ENCODE measurements around the gene TBKBP1. TPM values are rescaled to one million over a fixed set of nuclear protein-coding genes. Genes with fewer than 3 reads are reported as not detected.

The TBKBP1 gene
- total and polyA plus RNA-seq, 4 experiments from 2014 or later = 0.49 to 7.4 (median 3.7) TPM

DNA sequence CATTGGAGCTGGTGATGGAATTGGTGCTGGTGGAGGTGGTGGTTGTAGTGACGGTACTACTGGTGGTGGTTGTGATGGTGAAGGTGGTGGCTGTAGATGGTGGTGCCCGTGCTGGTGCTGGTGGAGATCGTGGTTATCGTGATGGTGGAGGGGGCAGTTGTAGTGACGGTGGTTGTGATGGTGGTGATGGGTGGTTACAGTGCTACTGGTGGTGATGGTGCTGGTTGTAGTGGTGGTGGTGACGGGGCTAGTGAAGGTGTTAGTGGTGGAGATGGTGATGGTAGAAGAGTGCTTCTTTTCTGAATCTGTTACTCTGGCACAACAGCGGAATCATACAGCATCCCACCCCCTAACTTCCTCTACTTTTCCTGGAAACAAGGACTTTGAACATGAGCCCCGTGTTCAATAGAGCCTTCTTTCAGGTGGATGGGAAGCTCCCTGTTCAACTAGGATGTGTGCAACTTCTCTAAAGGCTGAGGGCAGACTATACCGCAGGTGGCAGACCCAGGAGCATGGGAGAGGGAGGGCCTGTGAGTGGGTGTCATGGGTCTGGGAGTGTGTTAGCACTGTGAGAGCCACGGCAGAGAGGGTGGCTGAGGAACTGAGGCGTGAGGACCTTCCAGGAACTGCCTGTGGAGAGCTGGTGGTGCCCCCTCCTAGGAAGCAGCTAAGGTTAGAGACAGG, 47.3 kb downstream of the TBKBP1 start:
- peaks cover 46% of the 10 kb centered on the region for H3K4me1 ChIP-seq (ENCODE audit: insufficient read depth, low read length)
- Mint-ChIP-seq H3K27ac (peak overlapping the region; percentile 54 to 89 (median 77)), H3K27me3 (no peaks in the 10 kb centered on the region), H3K36me3 (peaks cover 0 to 26% of the 10 kb centered on the region in 2 donors), H3K4me1 (peaks cover 27 to 52% (median 38%) of the 10 kb centered on the region in 4 donors), H3K9me3 (no peaks in the 10 kb centered on the region), H3K4me3 (peak overlapping the region; percentile 41 to 80 (median 62))
- CTCF ChIA-PET (ENCODE audit: partially characterized antibody) = interaction anchor here (0.9 to 8.4 kb wide), 12 partner anchors 9 to 92 kb away, joined by 3 to 92 read pairs (median 7); partner anchors contain the start of genes TBKBP1 and TBX21
- H3K36me3 ChIP-seq (ENCODE audit: insufficient read depth, low read length) = peaks cover 7% of the 10 kb centered on the region
- peak overlapping the region; percentile 31 for H3K27ac ChIP-seq (ENCODE audit: low read depth, low read length)
- no peaks in the 10 kb centered on the region for H3K27me3 ChIP-seq (ENCODE audit: insufficient read depth, low read length)
- POLR2A ChIA-PET (ENCODE audit: partially characterized antibody) = interaction anchor here (0.6 to 2.4 kb wide), 8 partner anchors 8 to 77 kb away, joined by 3 to 22 read pairs (median 6); partner anchors contain the start of gene TBX21
- H3K9me3 ChIP-seq (ENCODE audit: control insufficient read depth in 1 of 2, low read length in 2 of 2) = no peaks in the 10 kb centered on the region
- intact Hi-C loops (cut with micrococcal nuclease) = no loop called here
- peak overlapping the region in 1 of 2 donors; percentile 2 for H3K4me3 ChIP-seq (ENCODE audit: low read length in 2 of 2)
- peak in 1 of 5 donors; percentile 22 for DNase-seq

DNA sequence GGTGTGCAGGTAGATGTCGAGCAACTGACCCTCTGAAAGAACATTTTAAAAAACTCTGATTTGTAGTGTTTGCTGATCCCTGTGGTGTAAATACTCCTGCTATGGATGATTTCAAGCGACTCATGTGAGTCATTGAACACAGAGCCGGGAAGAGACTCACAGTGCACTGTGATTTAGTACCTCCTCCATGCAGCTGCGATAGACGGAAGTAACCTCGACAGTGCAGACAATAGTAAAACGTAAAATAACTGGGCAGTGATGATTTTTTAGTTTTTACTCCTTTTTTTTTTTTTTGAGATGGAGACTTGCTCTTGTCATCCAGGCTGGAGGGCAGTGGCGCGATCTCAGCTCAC, 47.8 kb downstream of the TBKBP1 start:
- peaks cover 0 to 27% of the 10 kb centered on the region in 2 donors for H3K36me3 Mint-ChIP-seq
- POLR2A ChIA-PET (ENCODE audit: partially characterized antibody) = interaction anchor here (0.6 to 2.4 kb wide), 7 partner anchors 9 to 78 kb away, joined by 3 to 22 read pairs (median 6); partner anchors contain the start of gene TBX21

DNA sequence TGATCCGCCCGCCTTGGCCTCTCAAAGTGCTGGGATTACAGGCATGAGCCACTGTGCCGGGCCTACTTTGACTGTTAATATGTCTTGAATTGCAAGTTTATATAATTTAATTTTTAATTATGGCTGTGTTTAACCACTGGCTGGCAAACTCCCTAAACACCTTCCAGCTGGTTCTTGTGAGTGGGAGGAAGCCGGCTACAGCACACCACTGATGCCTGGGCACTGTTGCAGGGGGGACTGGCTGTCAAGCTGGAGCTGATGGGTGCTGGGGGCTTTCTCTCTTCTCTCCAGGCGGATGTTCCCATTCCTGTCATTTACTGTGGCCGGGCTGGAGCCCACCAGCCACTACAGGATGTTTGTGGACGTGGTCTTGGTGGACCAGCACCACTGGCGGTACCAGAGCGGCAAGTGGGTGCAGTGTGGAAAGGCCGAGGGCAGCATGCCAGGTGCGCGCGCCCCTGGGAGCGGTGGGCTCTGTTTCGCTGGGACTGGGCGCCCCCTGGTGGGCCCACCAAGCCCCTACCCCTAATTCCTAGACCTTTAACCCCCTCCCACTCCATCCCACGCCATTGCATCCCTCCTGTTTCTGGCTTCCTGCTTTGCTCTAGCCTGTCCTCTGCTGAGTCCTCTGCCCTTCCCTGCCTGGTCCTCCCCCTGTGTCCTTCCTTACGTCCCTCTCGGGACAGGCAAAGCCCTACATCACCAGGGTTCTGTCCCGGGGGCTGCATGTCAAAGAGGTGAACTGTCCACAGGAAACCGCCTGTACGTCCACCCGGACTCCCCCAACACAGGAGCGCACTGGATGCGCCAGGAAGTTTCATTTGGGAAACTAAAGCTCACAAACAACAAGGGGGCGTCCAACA, 48.6 kb downstream of the TBKBP1 start:
- intact Hi-C loops (cut with micrococcal nuclease) = loop anchor here (1.0 kb wide), 2 partner anchors 43 to 78 kb away; no protein-coding TSS in a partner anchor
- Histone ChIP-seq H3K36me3 (ENCODE audit: insufficient read depth, low read length) (peaks cover 9% of the 10 kb centered on the region), H3K4me3 (ENCODE audit: low read length in 2 of 2) (no peak overlapping the region), H3K4me1 (ENCODE audit: insufficient read depth, low read length) (peaks cover 35% of the 10 kb centered on the region), H3K9me3 (ENCODE audit: control insufficient read depth in 1 of 2, low read length in 2 of 2) (no peaks in the 10 kb centered on the region), H3K27me3 (ENCODE audit: insufficient read depth, low read length) (no peaks in the 10 kb centered on the region), H3K27ac (ENCODE audit: low read depth, low read length) (no peak overlapping the region)
- Mint-ChIP-seq H3K9me3 (no peaks in the 10 kb centered on the region), H3K36me3 (peaks cover 0 to 27% of the 10 kb centered on the region in 2 donors), H3K4me3 (peak overlapping the region in 5 of 8 donors; percentile 12 to 80 (median 61)), H3K27me3 (no peaks in the 10 kb centered on the region), H3K4me1 (peaks cover 18 to 40% (median 28%) of the 10 kb centered on the region in 4 donors), H3K27ac (peak overlapping the region in 4 of 7 donors; percentile 17 to 81 (median 60))
- ChIA-PET POLR2A (ENCODE audit: partially characterized antibody) (interaction anchor here (0.7 to 2.4 kb wide), 7 partner anchors 10 to 79 kb away, joined by 3 to 22 read pairs (median 6); partner anchors contain the start of gene TBX21), CTCF (ENCODE audit: partially characterized antibody) (interaction anchor here (0.9 to 8.4 kb wide), 12 partner anchors 9 to 94 kb away, joined by 3 to 92 read pairs (median 6); partner anchors contain the start of genes TBKBP1 and TBX21)
- peak in 4 of 5 donors; percentile 39 to 48 (median 42) for DNase-seq

More for the DNA sequence above, 47.8 kb downstream of the TBKBP1 start:
- H3K36me3 ChIP-seq (ENCODE audit: insufficient read depth, low read length) = peaks cover 9% of the 10 kb centered on the region
- CTCF ChIA-PET (ENCODE audit: partially characterized antibody) = interaction anchor here (0.9 to 8.4 kb wide), 12 partner anchors 9 to 93 kb away, joined by 3 to 92 read pairs (median 6); partner anchors contain the start of genes TBKBP1 and TBX21
- intact Hi-C loops (cut with micrococcal nuclease) = loop anchor here (1.0 kb wide), 2 partner anchors 42 to 77 kb away; no protein-coding TSS in a partner anchor
- peak overlapping the region in 7 of 8 donors; percentile 41 to 80 (median 69) for H3K4me3 Mint-ChIP-seq
- H3K27ac ChIP-seq (ENCODE audit: low read depth, low read length) = peak overlapping the region; percentile 31
- no peaks in the 10 kb centered on the region for H3K9me3 Mint-ChIP-seq
- peak in 1 of 5 donors; percentile 49 for DNase-seq
- H3K4me1 ChIP-seq (ENCODE audit: insufficient read depth, low read length) = peaks cover 41% of the 10 kb centered on the region
- no peaks in the 10 kb centered on the region for H3K9me3 ChIP-seq (ENCODE audit: control insufficient read depth in 1 of 2, low read length in 2 of 2)
- peak overlapping the region in 1 of 2 donors; percentile 2 for H3K4me3 ChIP-seq (ENCODE audit: low read length in 2 of 2)
- H3K27ac Mint-ChIP-seq = peak overlapping the region; percentile 54 to 89 (median 77)
- no peaks in the 10 kb centered on the region for H3K27me3 ChIP-seq (ENCODE audit: insufficient read depth, low read length)
- no peaks in the 10 kb centered on the region for H3K27me3 Mint-ChIP-seq
- peaks cover 23 to 47% (median 34%) of the 10 kb centered on the region in 4 donors for H3K4me1 Mint-ChIP-seq

DNA sequence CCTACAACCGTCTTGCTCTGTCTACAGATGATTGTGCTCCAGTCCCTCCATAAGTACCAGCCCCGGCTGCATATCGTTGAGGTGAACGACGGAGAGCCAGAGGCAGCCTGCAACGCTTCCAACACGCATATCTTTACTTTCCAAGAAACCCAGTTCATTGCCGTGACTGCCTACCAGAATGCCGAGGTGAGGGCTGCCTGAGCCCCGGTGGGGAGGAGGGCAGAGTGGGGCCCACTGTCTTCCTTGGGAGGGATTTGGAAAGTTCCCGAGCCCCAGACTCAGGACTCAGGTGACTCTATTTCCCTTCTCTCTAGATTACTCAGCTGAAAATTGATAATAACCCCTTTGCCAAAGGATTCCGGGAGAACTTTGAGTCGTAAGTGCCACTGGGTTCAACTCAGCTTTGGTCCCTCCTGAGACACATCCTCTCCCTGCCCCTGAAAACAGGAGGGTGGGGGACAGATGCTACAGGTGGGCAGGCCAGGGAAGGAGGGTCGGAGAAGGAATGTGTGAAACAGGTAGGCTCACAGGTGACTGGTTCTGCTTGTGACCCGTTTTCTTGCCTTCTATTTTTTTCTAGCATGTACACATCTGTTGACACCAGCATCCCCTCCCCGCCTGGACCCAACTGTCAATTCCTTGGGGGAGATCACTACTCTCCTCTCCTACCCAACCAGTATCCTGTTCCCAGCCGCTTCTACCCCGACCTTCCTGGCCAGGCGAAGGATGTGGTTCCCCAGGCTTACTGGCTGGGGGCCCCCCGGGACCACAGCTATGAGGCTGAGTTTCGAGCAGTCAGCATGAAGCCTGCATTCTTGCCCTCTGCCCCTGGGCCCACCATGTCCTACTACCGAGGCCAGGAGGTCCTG, 50.4 kb downstream of the TBKBP1 start:
- ChIA-PET POLR2A (ENCODE audit: partially characterized antibody) (interaction anchor here (1.1 kb wide), 1 partner anchor 12 kb away, joined by 4 read pairs; the partner anchor contains the start of gene TBX21), CTCF (ENCODE audit: partially characterized antibody) (interaction anchor here (1.0 to 8.4 kb wide), 3 partner anchors 11 to 56 kb away, joined by 3 to 92 read pairs (median 6); partner anchors contain the start of gene TBX21)
- Mint-ChIP-seq H3K27ac (peak overlapping the region in 5 of 7 donors; percentile 4 to 78 (median 36)), H3K9me3 (no peaks in the 10 kb centered on the region), H3K4me1 (peaks cover 14 to 27% (median 21%) of the 10 kb centered on the region in 4 donors), H3K4me3 (no peak overlapping the region), H3K27me3 (no peaks in the 10 kb centered on the region), H3K36me3 (peaks cover 0 to 30% of the 10 kb centered on the region in 2 donors)
- Histone ChIP-seq H3K9me3 (ENCODE audit: control insufficient read depth in 1 of 2, low read length in 2 of 2) (no peaks in the 10 kb centered on the region), H3K36me3 (ENCODE audit: insufficient read depth, low read length) (peaks cover 9% of the 10 kb centered on the region), H3K4me1 (ENCODE audit: insufficient read depth, low read length) (peaks cover 31% of the 10 kb centered on the region), H3K4me3 (ENCODE audit: low read length in 2 of 2) (no peak overlapping the region), H3K27ac (ENCODE audit: low read depth, low read length) (no peak overlapping the region), H3K27me3 (ENCODE audit: insufficient read depth, low read length) (no peaks in the 10 kb centered on the region)
- no peak for DNase-seq
- intact Hi-C loops (cut with micrococcal nuclease) = no loop called here

- H3K4me1 Mint-ChIP-seq = peaks cover 14 to 27% (median 21%) of the 10 kb centered on the region in 4 donors
- Histone ChIP-seq H3K27ac (ENCODE audit: low read depth, low read length) (no peak overlapping the region), H3K36me3 (ENCODE audit: insufficient read depth, low read length) (peaks cover 9% of the 10 kb centered on the region), H3K4me3 (ENCODE audit: low read length in 2 of 2) (no peak overlapping the region), H3K9me3 (ENCODE audit: control insufficient read depth in 1 of 2, low read length in 2 of 2) (no peaks in the 10 kb centered on the region), H3K27me3 (ENCODE audit: insufficient read depth, low read length) (no peaks in the 10 kb centered on the region), H3K4me1 (ENCODE audit: insufficient read depth, low read length) (peaks cover 31% of the 10 kb centered on the region)
- no peaks in the 10 kb centered on the region for H3K9me3 Mint-ChIP-seq
- no peaks in the 10 kb centered on the region for H3K27me3 Mint-ChIP-seq
- no peak overlapping the region for H3K4me3 Mint-ChIP-seq
- peak overlapping the region in 2 of 7 donors; percentile 18 to 34 for H3K27ac Mint-ChIP-seq
- DNase-seq = no peak
- H3K36me3 Mint-ChIP-seq = peaks cover 0 to 30% of the 10 kb centered on the region in 2 donors
- ChIA-PET POLR2A (ENCODE audit: partially characterized antibody) (no interaction called here), CTCF (ENCODE audit: partially characterized antibody) (interaction anchor here (1.0 to 8.4 kb wide), 3 partner anchors 12 to 56 kb away, joined by 3 to 92 read pairs (median 11); partner anchors contain the start of gene TBX21)
- intact Hi-C loops (cut with micrococcal nuclease) = no loop called here
Observed at GRCh38 chr17:47745037-47745380, 51.0 kb downstream of the TBKBP1 start.

DNA sequence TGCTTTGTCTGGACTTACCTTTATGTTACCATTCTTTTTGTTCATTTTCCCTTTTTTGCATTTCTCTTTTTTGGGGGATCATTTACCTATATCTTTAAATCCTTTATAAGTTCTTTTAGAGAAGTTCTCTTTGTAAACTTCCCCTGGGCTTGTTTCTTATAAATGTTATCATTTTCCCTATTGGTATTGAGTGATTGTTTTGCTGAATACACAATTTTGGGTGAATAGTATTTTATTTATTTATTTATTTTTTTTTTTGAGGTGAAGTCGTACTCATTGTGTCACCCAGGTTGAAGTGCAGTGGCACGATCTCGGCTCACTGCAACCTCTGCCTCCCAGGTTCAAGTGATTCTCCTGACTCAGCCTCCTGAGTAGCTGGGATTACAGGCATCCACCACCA, 57.5 kb downstream of the TBKBP1 start:
- H3K27ac Mint-ChIP-seq = peak overlapping the region in 1 of 7 donors; percentile 15
- POLR2A ChIA-PET (ENCODE audit: partially characterized antibody) = no interaction called here
- no peak overlapping the region for H3K4me3 Mint-ChIP-seq
- Histone ChIP-seq H3K27ac (ENCODE audit: low read depth, low read length) (no peak overlapping the region), H3K9me3 (ENCODE audit: control insufficient read depth in 1 of 2, low read length in 2 of 2) (no peaks in the 10 kb centered on the region), H3K4me1 (ENCODE audit: insufficient read depth, low read length) (no peaks in the 10 kb centered on the region), H3K27me3 (ENCODE audit: insufficient read depth, low read length) (no peaks in the 10 kb centered on the region), H3K36me3 (ENCODE audit: insufficient read depth, low read length) (peaks cover under 1% of the 10 kb centered on the region), H3K4me3 (ENCODE audit: low read length in 2 of 2) (no peak overlapping the region)
- CTCF ChIA-PET (ENCODE audit: partially characterized antibody) = no interaction called here
- no peak for DNase-seq
- intact Hi-C loops (cut with micrococcal nuclease) = no loop called here
- peaks cover 0 to 5% of the 10 kb centered on the region in 2 donors for H3K27me3 Mint-ChIP-seq
- H3K9me3 Mint-ChIP-seq = peaks cover 0 to 2% (median 0%) of the 10 kb centered on the region in 8 donors
- H3K4me1 Mint-ChIP-seq = peaks cover 0 to 3% (median 0%) of the 10 kb centered on the region in 4 donors
- peaks cover 0 to 3% of the 10 kb centered on the region in 2 donors for H3K36me3 Mint-ChIP-seq
